ENCODE results near the gene FFAR1. TPM values are rescaled to one million over a fixed set of nuclear protein-coding genes. Genes with fewer than 3 reads are reported as not detected.

The FFAR1 gene
- total and polyA plus RNA-seq, 2 donors (not counting 3 experiments of a cell fraction or from before 2014, with no cell fraction given): not detected

- no TSS peak for BruUV-seq (replicated peaks)
- no peak overlapping the region for H3K9ac ChIP-seq (replicated peaks; ENCODE audit: extremely low read depth, insufficient read depth, low read length)
- no peaks in the 10 kb centered on the region for H3K27me3 ChIP-seq (ENCODE audit: control insufficient read depth in 2 of 2, insufficient read depth in 2 of 2, low read length in 2 of 2)
- H3K79me2 ChIP-seq (ENCODE audit: control insufficient read depth, insufficient read depth, low read length): no peaks in the 10 kb centered on the region
- no peak overlapping the region for H3K27ac ChIP-seq (ENCODE audit: insufficient read depth, low read depth, low read length)
- H3K36me3 ChIP-seq (ENCODE audit: control insufficient read depth in 2 of 2, extremely low read depth in 1 of 2, insufficient read depth in 2 of 2, low read length in 2 of 2): no peaks in the 10 kb centered on the region
- no peaks in the 10 kb centered on the region for H3K9me1 ChIP-seq (replicated peaks; ENCODE audit: control insufficient read depth, extremely low read depth, insufficient read depth, low read length)
- no peak overlapping the region for H3K4me2 ChIP-seq (ENCODE audit: insufficient read depth, low read length)
- no peak for TF ChIP-seq EZH2 (IDR thresholded peaks at IDR 0.05; ENCODE audit: borderline replicate concordance, low read depth, low read length, severe bottlenecking)
- no peak for TF ChIP-seq MYC (IDR thresholded peaks at IDR 0.05; ENCODE audit: low read depth, low read length)
- no peak for TF ChIP-seq FOS (IDR thresholded peaks at IDR 0.05; ENCODE audit: borderline replicate concordance, insufficient read depth, low read length)
- TF ChIP-seq, protein P1, sequence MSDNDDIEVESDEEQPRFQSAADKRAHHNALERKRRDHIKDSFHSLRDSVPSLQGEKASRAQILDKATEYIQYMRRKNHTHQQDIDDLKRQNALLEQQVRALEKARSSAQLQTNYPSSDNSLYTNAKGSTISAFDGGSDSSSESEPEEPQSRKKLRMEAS (IDR thresholded peaks at IDR 0.05; ENCODE audit: insufficient read depth, insufficient read length): no peak
- TF ChIP-seq GATA2 (IDR thresholded peaks at IDR 0.05; ENCODE audit: insufficient read depth, insufficient read length, low read depth, low read length): no peak
- TF ChIP-seq JUN (IDR thresholded peaks at IDR 0.05; ENCODE audit: borderline replicate concordance, insufficient read depth, insufficient read length, low read depth): no peak
- TF ChIP-seq POLR2AphosphoS5 (IDR thresholded peaks at IDR 0.05; ENCODE audit: insufficient read depth, low read depth, low read length): no peak
- no peak for TF ChIP-seq POLR2A (IDR thresholded peaks at IDR 0.05; ENCODE audit: low read depth, low read length)
- CTCF ChIA-PET: interaction anchor here (0.7 to 6.9 kb wide), 3 partner anchors 8 to 140 kb away, joined by 3 to 118 read pairs (median 31); no protein-coding TSS in a partner anchor
- H3K4me1 ChIP-seq (ENCODE audit: control insufficient read depth, extremely low read depth, insufficient read depth, low read length): no peaks in the 10 kb centered on the region
- no peaks in the 10 kb centered on the region for H4K20me1 ChIP-seq (replicated peaks; ENCODE audit: control insufficient read depth, extremely low read depth, insufficient read depth, low read length)
- H2AFZ ChIP-seq (ENCODE audit: low read depth, low read length): no peak overlapping the region
- intact Hi-C loops (cut with micrococcal nuclease) (no loop called here), dilution Hi-C loops (cut with MboI; ENCODE audit: extremely low pct_ligation_motif_present, low sequenced_read_pairs) (no loop called here)
- H3K4me3 ChIP-seq (replicated peaks in 1 of 3; ENCODE audit: insufficient read depth in 1 of 3, low read depth in 1 of 3, low read length in 3 of 3): no peak overlapping the region
- FAIRE-seq (no peak), DNase-seq (ENCODE audit: low read depth, low spot score) (no peak)
- POLR2A ChIA-PET: no interaction called here
- no peaks in the 10 kb centered on the region for H3K9me3 ChIP-seq (replicated peaks; ENCODE audit: control insufficient read depth, insufficient read depth, low read length)
Measured at GRCh38 chr19:35354898-35355297, 7.2 kb downstream of the FFAR1 start.
